GM23338 (cell line): Measurements from ENCODE around the gene NOL9. TPM values are rescaled to one million over a fixed set of nuclear protein-coding genes. Genes with fewer than 3 reads are reported as not detected.

Experiments used
- ATAC-seq: fragments of 200-7000 bp; cut with Tn5 transposase; 3 replicates; pipeline ENCODE4 v1.9.1; 2020
- DNase-seq: peaks from one replicate; pipeline ENCODE4 v3.0.0-alpha.2; 2015; ENCODE audit warnings: low spot score
- H2AFZ ChIP-seq: fragments of 200-600 bp; sonication (generic); 2 replicates; pipeline ENCODE4 v1.8.0; 2016; ENCODE audit warnings: antibody characterized with exemption, mild to moderate bottlenecking, moderate library complexity
- H3F3A ChIP-seq: fragments of 200-600 bp; sonication (generic); replicated peaks from 2 replicates; pipeline ENCODE4 v1.8.0; 2017; ENCODE audit warnings: antibody characterized with exemption, mixed run types, low read depth
- H3K27ac ChIP-seq: fragments of 200-600 bp; sonication (generic); 2 replicates; pipeline ENCODE4 v1.6.1; 2016; ENCODE audit warnings: low read depth
- H3K27me3 ChIP-seq: fragments of 200-600 bp; sonication (generic); 2 replicates; pipeline ENCODE4 v1.8.0; 2016; ENCODE audit warnings: mild to moderate bottlenecking, mixed run types, moderate library complexity; ENCODE audit not compliant: insufficient read depth
- H3K36me3 ChIP-seq: fragments of 200-600 bp; sonication (generic); 2 replicates; pipeline ENCODE4 v1.8.0; 2016; ENCODE audit warnings: mild to moderate bottlenecking; ENCODE audit not compliant: insufficient read depth
- H3K4me1 ChIP-seq: fragments of 200-600 bp; sonication (generic); 2 replicates; pipeline ENCODE4 v1.8.0; 2016; ENCODE audit warnings: mild to moderate bottlenecking, moderate library complexity; ENCODE audit not compliant: insufficient read depth
- H3K4me2 ChIP-seq: fragments of 200-600 bp; sonication (generic); 2 replicates; pipeline ENCODE4 v1.7.1; 2017; ENCODE audit warnings: mixed run types
- H3K4me3 ChIP-seq: fragments of 200-600 bp; sonication (generic); 2 replicates; pipeline ENCODE4 v1.6.1; 2016; ENCODE audit warnings: mixed run types
- H3K79me2 ChIP-seq: fragments of 200-600 bp; sonication (generic); replicated peaks from 2 replicates; pipeline ENCODE4 v1.8.0; 2017; ENCODE audit warnings: mild to moderate bottlenecking; ENCODE audit not compliant: insufficient read depth
- H3K9me2 ChIP-seq: fragments of 200-600 bp; sonication (generic); 2 replicates; pipeline ENCODE4 v1.8.0; 2017; ENCODE audit not compliant: insufficient read depth
- H4K20me1 ChIP-seq: fragments of 200-600 bp; sonication (generic); replicated peaks from 2 replicates; pipeline ENCODE4 v1.8.0; 2017; ENCODE audit warnings: mild to moderate bottlenecking; ENCODE audit not compliant: insufficient read depth
- H3K27ac Mint-ChIP-seq: 2 replicates; pipeline ENCODE4 v1.8.0; 2020; ENCODE audit warnings: inconsistent platforms, mild to moderate bottlenecking, moderate library complexity, mixed read lengths
- H3K27me3 Mint-ChIP-seq: 3 replicates; pipeline ENCODE4 v1.8.0; 2022; ENCODE audit warnings: low read depth, mild to moderate bottlenecking, moderate library complexity, mixed read lengths, inconsistent platforms; ENCODE audit not compliant: insufficient read depth, poor library complexity
- H3K36me3 Mint-ChIP-seq: 3 replicates; pipeline ENCODE4 v1.8.0; 2021; ENCODE audit warnings: low read depth, mild to moderate bottlenecking, inconsistent platforms, moderate library complexity, mixed read lengths
- H3K4me1 Mint-ChIP-seq: 3 replicates; pipeline ENCODE4 v1.8.0; 2020; ENCODE audit warnings: mild to moderate bottlenecking, inconsistent platforms, mixed read lengths
- H3K4me3 Mint-ChIP-seq: 3 replicates; pipeline ENCODE4 v1.8.0; 2021; ENCODE audit warnings: moderate library complexity, mild to moderate bottlenecking, inconsistent platforms, mixed read lengths
- H3K9me3 Mint-ChIP-seq: 3 replicates; pipeline ENCODE4 v1.8.0; 2020; ENCODE audit warnings: moderate library complexity, mild to moderate bottlenecking, inconsistent platforms, mixed read lengths
- CREB1 ChIP-seq: fragments of 250-450 bp; sonication (Bioruptor Pico); IDR thresholded peaks from 2 replicates; pipeline ENCODE4 v1.5.0; 2020; ENCODE audit warnings: low read depth, mild to moderate bottlenecking, moderate library complexity
- EZH2 ChIP-seq: fragments of 200-600 bp; sonication (generic); IDR thresholded peaks from one replicate; pipeline ENCODE4 v1.8.0; 2017; ENCODE audit warnings: antibody characterized with exemption, mild to moderate bottlenecking, low read depth; ENCODE audit not compliant: unreplicated experiment
- EZH2phosphoT487 ChIP-seq: fragments of 200-600 bp; sonication (generic); IDR thresholded peaks from one replicate; pipeline ENCODE4 v1.8.1; 2018; ENCODE audit warnings: antibody characterized with exemption; ENCODE audit not compliant: unreplicated experiment
- JUNB ChIP-seq: IDR thresholded peaks from one replicate; pipeline ENCODE4 v1.6.1; 2016; ENCODE audit warnings: antibody characterized with exemption; ENCODE audit not compliant: unreplicated experiment
- NANOG ChIP-seq: IDR thresholded peaks from 2 replicates; pipeline ENCODE4 v1.6.1; 2016; ENCODE audit warnings: antibody characterized with exemption, borderline replicate concordance
- POLR2AphosphoS5 ChIP-seq: IDR thresholded peaks from 2 replicates; pipeline ENCODE4 v1.6.1; 2016; ENCODE audit warnings: antibody characterized with exemption, low read depth
- STAT1 ChIP-seq: IDR thresholded peaks from one replicate; pipeline ENCODE4 v1.6.1; 2016; ENCODE audit warnings: antibody characterized with exemption; ENCODE audit not compliant: unreplicated experiment
- ZNF114 ChIP-seq: fragments of 250-450 bp; sonication (Bioruptor Pico); IDR thresholded peaks from 2 replicates; pipeline ENCODE4 v1.5.0; 2020; ENCODE audit warnings: mild to moderate bottlenecking, moderate library complexity
- ZNF331 ChIP-seq: fragments of 250-450 bp; sonication (Bioruptor Pico); IDR thresholded peaks from 2 replicates; pipeline ENCODE4 v1.5.0; 2020; ENCODE audit warnings: low read depth, mild to moderate bottlenecking, moderate library complexity
- ZNF462 ChIP-seq: fragments of 250-450 bp; sonication (Bioruptor Pico); IDR thresholded peaks from 2 replicates; pipeline ENCODE4 v1.5.0; 2020; ENCODE audit warnings: mild to moderate bottlenecking, moderate library complexity
- polyA plus RNA-seq: library from polyadenylated mRNA; unstranded; fragments of >200 nt; fragmentation: Nextera tagmentation; extraction: Ambion mirVana; gene quantifications from 2 replicates; pipeline ENCODE4 v1.2.1, GENCODE V29; 2016
- total RNA-seq: library from RNA; depleted of rRNA; stranded (reverse); fragments of >200 nt; shearing (Covaris generic); gene quantifications from 2 replicates; pipeline ENCODE4 v1.2.3, GENCODE V29; 2014
- TF ChIP-seq, protein P1 (sequence below), 2 experiments: fragments of 200-600 bp in 1 of 2; sonication (generic) in 1 of 2; conservative IDR thresholded peaks; 2 replicates each; pipeline versions ENCODE4 v1.5.1 to v1.6.1; 2016 to 2017; ENCODE audit warnings: antibody characterized with exemption in 2 of 2, low read depth in 2 of 2, mild to moderate bottlenecking in 2 of 2, moderate library complexity in 1 of 2
- TF ChIP-seq, protein P2 (sequence below): IDR thresholded peaks from one replicate; pipeline ENCODE4 v1.6.1; 2018; ENCODE audit warnings: antibody characterized with exemption; ENCODE audit not compliant: unreplicated experiment
- TF ChIP-seq, protein P3 (sequence below): IDR thresholded peaks from 2 replicates; pipeline ENCODE4 v1.6.1; 2016; ENCODE audit warnings: antibody characterized with exemption

NOL9 gene
- total and polyA plus RNA-seq, 2 experiments from 2014 or later: 13.2 to 48.5 TPM

DNA sequence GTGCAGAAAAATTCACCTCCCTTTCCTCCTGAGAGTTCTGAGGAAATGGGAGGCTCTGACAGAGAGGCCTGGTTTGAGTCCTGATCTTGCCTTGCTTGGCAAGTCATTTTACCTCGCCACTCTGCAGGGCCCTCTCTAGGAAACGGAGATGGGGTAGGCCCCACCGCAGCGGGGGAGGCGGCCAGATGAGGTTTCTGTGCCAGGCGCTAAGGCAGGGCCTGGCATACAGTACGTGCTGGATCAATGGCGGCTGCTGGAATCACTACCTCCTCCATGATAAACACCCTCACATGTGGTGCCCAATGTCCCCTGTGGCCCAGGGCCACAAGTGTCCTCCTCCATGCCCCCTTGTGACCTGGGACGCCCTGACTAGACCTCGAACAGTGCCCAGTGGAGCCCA is 62.3 kb downstream of the NOL9 start:
- peaks cover 34% of the 10 kb centered on the region for H3K4me1 Mint-ChIP-seq
- H3K36me3 Mint-ChIP-seq: no peaks in the 10 kb centered on the region
- DNase-seq (no peak), ATAC-seq (no peak)
- H3K4me2 ChIP-seq: peak overlapping the region; percentile 97
- H3K36me3 ChIP-seq: no peaks in the 10 kb centered on the region
- no peaks in the 10 kb centered on the region for H3K9me3 Mint-ChIP-seq
- no peak overlapping the region for H2AFZ ChIP-seq
- H3K27ac Mint-ChIP-seq: no peak overlapping the region
- H3K4me3 Mint-ChIP-seq: peak overlapping the region; percentile 74
- TF ChIP-seq, protein P1, sequence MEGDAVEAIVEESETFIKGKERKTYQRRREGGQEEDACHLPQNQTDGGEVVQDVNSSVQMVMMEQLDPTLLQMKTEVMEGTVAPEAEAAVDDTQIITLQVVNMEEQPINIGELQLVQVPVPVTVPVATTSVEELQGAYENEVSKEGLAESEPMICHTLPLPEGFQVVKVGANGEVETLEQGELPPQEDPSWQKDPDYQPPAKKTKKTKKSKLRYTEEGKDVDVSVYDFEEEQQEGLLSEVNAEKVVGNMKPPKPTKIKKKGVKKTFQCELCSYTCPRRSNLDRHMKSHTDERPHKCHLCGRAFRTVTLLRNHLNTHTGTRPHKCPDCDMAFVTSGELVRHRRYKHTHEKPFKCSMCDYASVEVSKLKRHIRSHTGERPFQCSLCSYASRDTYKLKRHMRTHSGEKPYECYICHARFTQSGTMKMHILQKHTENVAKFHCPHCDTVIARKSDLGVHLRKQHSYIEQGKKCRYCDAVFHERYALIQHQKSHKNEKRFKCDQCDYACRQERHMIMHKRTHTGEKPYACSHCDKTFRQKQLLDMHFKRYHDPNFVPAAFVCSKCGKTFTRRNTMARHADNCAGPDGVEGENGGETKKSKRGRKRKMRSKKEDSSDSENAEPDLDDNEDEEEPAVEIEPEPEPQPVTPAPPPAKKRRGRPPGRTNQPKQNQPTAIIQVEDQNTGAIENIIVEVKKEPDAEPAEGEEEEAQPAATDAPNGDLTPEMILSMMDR (conservative IDR thresholded peaks at IDR 0.05; ENCODE audit: low read depth in 2 of 2): no peak
- no peak for TF ChIP-seq ZNF331 (CRISPR knock-in tag)
- no peak for TF ChIP-seq NANOG
- TF ChIP-seq EZH2phosphoT487: no peak
- no peak for TF ChIP-seq JUNB
- no peak for TF ChIP-seq ZNF114 (CRISPR knock-in tag)
- TF ChIP-seq ZNF462 (CRISPR knock-in tag): no peak
- TF ChIP-seq, protein P2, sequence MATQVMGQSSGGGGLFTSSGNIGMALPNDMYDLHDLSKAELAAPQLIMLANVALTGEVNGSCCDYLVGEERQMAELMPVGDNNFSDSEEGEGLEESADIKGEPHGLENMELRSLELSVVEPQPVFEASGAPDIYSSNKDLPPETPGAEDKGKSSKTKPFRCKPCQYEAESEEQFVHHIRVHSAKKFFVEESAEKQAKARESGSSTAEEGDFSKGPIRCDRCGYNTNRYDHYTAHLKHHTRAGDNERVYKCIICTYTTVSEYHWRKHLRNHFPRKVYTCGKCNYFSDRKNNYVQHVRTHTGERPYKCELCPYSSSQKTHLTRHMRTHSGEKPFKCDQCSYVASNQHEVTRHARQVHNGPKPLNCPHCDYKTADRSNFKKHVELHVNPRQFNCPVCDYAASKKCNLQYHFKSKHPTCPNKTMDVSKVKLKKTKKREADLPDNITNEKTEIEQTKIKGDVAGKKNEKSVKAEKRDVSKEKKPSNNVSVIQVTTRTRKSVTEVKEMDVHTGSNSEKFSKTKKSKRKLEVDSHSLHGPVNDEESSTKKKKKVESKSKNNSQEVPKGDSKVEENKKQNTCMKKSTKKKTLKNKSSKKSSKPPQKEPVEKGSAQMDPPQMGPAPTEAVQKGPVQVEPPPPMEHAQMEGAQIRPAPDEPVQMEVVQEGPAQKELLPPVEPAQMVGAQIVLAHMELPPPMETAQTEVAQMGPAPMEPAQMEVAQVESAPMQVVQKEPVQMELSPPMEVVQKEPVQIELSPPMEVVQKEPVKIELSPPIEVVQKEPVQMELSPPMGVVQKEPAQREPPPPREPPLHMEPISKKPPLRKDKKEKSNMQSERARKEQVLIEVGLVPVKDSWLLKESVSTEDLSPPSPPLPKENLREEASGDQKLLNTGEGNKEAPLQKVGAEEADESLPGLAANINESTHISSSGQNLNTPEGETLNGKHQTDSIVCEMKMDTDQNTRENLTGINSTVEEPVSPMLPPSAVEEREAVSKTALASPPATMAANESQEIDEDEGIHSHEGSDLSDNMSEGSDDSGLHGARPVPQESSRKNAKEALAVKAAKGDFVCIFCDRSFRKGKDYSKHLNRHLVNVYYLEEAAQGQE: no peak
- TF ChIP-seq CREB1 (CRISPR knock-in tag): no peak
- TF ChIP-seq EZH2: no peak
- TF ChIP-seq, protein P3, sequence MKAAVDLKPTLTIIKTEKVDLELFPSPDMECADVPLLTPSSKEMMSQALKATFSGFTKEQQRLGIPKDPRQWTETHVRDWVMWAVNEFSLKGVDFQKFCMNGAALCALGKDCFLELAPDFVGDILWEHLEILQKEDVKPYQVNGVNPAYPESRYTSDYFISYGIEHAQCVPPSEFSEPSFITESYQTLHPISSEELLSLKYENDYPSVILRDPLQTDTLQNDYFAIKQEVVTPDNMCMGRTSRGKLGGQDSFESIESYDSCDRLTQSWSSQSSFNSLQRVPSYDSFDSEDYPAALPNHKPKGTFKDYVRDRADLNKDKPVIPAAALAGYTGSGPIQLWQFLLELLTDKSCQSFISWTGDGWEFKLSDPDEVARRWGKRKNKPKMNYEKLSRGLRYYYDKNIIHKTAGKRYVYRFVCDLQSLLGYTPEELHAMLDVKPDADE: no peak
- TF ChIP-seq POLR2AphosphoS5: no peak
- TF ChIP-seq STAT1: no peak
- H3K27me3 ChIP-seq: peaks cover 14% of the 10 kb centered on the region
- H3K4me1 ChIP-seq: peaks cover 33% of the 10 kb centered on the region
- H3K9me2 ChIP-seq: no peaks in the 10 kb centered on the region
- no peak overlapping the region for H3K27ac ChIP-seq
- peaks cover 17% of the 10 kb centered on the region for H3F3A ChIP-seq
- no peaks in the 10 kb centered on the region; the same call in 1 of the 2 replicates for H4K20me1 ChIP-seq
- peak overlapping the region; percentile 94 for H3K4me3 ChIP-seq
- H3K79me2 ChIP-seq: no peaks in the 10 kb centered on the region
- H3K27me3 Mint-ChIP-seq: peaks cover 29% of the 10 kb centered on the region
